ENCODE measurements around the gene MUC4.

DNA sequence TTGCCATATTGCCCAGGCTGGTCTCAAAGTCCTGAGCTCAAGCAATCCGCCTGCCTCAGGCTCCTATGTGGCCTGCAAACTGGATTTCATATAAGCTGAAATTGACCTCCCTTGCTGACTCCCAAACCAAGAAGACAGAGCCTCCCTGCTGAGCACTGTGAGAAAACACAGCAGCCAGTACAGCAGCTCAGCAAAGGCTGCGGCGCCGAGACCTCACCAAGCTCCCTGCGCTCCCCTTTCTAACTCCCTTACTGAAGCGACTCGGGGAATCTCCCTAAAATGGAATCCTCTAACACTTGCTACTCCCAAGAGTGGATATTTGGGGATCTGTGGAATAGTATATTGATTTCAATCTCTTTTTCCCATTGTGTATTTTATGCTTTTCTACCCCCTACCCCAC is 56.3 kb downstream of the MUC4 start:
- TF ChIP-seq, protein P1, sequence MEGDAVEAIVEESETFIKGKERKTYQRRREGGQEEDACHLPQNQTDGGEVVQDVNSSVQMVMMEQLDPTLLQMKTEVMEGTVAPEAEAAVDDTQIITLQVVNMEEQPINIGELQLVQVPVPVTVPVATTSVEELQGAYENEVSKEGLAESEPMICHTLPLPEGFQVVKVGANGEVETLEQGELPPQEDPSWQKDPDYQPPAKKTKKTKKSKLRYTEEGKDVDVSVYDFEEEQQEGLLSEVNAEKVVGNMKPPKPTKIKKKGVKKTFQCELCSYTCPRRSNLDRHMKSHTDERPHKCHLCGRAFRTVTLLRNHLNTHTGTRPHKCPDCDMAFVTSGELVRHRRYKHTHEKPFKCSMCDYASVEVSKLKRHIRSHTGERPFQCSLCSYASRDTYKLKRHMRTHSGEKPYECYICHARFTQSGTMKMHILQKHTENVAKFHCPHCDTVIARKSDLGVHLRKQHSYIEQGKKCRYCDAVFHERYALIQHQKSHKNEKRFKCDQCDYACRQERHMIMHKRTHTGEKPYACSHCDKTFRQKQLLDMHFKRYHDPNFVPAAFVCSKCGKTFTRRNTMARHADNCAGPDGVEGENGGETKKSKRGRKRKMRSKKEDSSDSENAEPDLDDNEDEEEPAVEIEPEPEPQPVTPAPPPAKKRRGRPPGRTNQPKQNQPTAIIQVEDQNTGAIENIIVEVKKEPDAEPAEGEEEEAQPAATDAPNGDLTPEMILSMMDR (IDR thresholded peaks at IDR 0.05) = no peak
- TF ChIP-seq EZH2 (IDR thresholded peaks at IDR 0.05) (no peak), EZH2phosphoT487 (IDR thresholded peaks at IDR 0.05) (no peak)

All from neural progenitor cell (in vitro differentiated cells).